IPS-18a (cell line): ENCODE measurements around the gene NOL3.

Experiments used
- H3K27ac ChIP-seq: one replicate; pipeline ENCODE4 v1.5.1; 2013; ENCODE audit warnings: low read length
- H3K27me3 ChIP-seq: one replicate; pipeline ENCODE4 v1.6.1; 2013; ENCODE audit warnings: mild to moderate bottlenecking, low read length; ENCODE audit not compliant: control insufficient read depth, insufficient read depth
- H3K36me3 ChIP-seq: one replicate; pipeline ENCODE4 v1.6.1; 2013; ENCODE audit warnings: low read depth, low read length; ENCODE audit not compliant: control insufficient read depth
- H3K4me1 ChIP-seq: one replicate; pipeline ENCODE4 v1.6.1; 2013; ENCODE audit warnings: low read depth, low read length; ENCODE audit not compliant: control insufficient read depth
- H3K4me3 ChIP-seq: one replicate; pipeline ENCODE4 v1.5.1; 2013; ENCODE audit warnings: low read length
- H3K9ac ChIP-seq: one replicate; pipeline ENCODE4 v1.6.1; 2013; ENCODE audit warnings: mild to moderate bottlenecking, low read length, moderate library complexity
- H3K9me3 ChIP-seq: one replicate; pipeline ENCODE4 v1.6.1; 2013; ENCODE audit warnings: low read depth, low read length; ENCODE audit not compliant: control insufficient read depth

Gene NOL3

DNA sequence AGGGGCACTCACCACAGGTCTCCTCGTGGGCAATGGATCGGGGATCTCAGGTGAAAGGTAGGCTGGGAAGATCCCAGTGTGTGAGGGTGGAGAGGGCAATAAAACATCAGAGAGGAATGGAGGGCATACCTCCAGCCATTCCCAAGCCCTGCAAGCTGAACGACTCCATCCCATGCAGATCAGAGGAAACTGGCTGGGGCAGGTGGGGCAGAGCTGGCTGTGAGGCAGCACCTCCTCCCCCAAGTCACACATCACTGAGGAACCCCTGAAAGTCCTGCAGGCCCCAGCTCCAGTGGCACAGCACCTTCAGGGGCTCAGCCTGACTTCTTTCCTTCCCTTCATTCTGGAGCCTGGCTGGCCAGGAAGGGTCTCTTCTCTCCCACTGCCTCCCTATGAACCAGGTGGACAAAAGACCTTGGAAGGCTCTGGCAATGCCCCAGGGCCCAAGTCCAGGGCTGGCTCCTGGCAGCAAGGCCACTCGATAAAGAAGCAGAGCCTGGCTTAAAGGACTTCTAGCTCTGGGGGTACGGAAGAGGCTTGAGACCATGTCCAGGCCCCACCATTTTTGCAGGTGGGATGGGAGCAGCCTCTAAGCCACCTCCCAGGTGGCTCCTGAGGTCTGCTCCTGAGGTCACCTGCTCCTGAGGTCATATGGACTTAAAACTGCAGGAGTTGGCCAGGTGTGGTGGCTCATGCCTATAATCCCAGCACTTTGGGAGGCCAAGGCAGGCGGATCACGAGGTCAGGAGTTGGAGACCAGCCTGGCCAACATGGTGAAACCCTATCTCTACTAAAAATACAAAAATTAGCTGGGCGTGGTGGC is 43.1 kb downstream of the NOL3 start:
- no peaks in the 10 kb centered on the region for H3K36me3 ChIP-seq
- no peaks in the 10 kb centered on the region for H3K9me3 ChIP-seq
- no peaks in the 10 kb centered on the region for H3K4me1 ChIP-seq
- peaks cover 5% of the 10 kb centered on the region for H3K27me3 ChIP-seq
- H3K4me3 ChIP-seq, result no peak overlapping the region
- H3K9ac ChIP-seq, result no peak overlapping the region
- no peak overlapping the region for H3K27ac ChIP-seq

GRCh38 chr16:67215706-67216105 is 45.4 kb downstream of the NOL3 start:
- Histone ChIP-seq H3K9ac (no peak overlapping the region), H3K27ac (no peak overlapping the region)

GRCh38 chr16:67216612-67217490 is 46.5 kb downstream of the NOL3 start:
- no peak overlapping the region for H3K4me3 ChIP-seq
- H3K4me1 ChIP-seq, result no peaks in the 10 kb centered on the region
- H3K27me3 ChIP-seq, result peaks cover 8% of the 10 kb centered on the region
- H3K27ac ChIP-seq, result no peak overlapping the region
- H3K9ac ChIP-seq, result no peak overlapping the region
- no peaks in the 10 kb centered on the region for H3K36me3 ChIP-seq
- H3K9me3 ChIP-seq, result no peaks in the 10 kb centered on the region

More at GRCh38 chr16:67215706-67216105, 45.4 kb downstream of the NOL3 start:
- H3K4me1 ChIP-seq, result no peaks in the 10 kb centered on the region
- no peak overlapping the region for H3K4me3 ChIP-seq
- H3K9me3 ChIP-seq, result no peaks in the 10 kb centered on the region
- no peaks in the 10 kb centered on the region for H3K36me3 ChIP-seq
- H3K27me3 ChIP-seq, result peaks cover 8% of the 10 kb centered on the region

DNA sequence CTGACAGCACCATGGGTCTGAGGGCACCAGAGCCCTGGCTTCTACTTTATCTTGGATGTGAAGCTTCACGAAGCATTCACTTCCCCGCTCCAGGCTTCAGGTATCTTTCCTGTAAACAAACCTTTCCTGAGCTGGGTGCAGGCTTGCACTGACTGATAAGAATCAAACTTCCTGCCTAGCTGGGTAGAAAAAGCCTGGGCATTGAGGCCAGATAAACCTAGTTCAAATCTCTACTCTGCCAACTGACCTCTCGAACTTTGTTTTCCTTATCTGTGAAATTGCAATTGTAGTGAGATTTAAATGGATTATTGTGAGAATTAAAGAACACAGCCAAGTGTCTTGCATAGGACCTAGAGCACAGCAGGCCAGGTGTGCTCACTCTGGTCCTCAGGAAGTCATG is 53.7 kb downstream of the NOL3 start:
- Histone ChIP-seq H3K9me3 (no peaks in the 10 kb centered on the region), H3K4me3 (no peak overlapping the region), H3K36me3 (peaks cover 8% of the 10 kb centered on the region), H3K27ac (no peak overlapping the region), H3K27me3 (peaks cover 4% of the 10 kb centered on the region), H3K4me1 (peaks cover 4% of the 10 kb centered on the region), H3K9ac (no peak overlapping the region)
